MCF 10A (cell line): ENCODE results near the gene ZNF440. TPM values are rescaled to one million over a fixed set of nuclear protein-coding genes. Genes with fewer than 3 reads are reported as not detected.
A peak's percentile ranks its signal among the peaks of the same experiment; 100 is the strongest.
"Not testable (repeated sequence)": the region's sequence is repeated elsewhere in the genome, so short reads cannot be mapped to it uniquely, and the experiment has no call there.

Experiments
- BruUV-seq: library from RNA; stranded (reverse); fragments of 400-500 nt; replicated peaks from 2 replicates; lab custom pipeline; 2021; lab: Mats Ljungman, UMichigan
- CTCF ChIA-PET: fragments of 300-600 bp; sonication (Branson Sonifier 250); formaldehyde crosslinking; extraction: SDS; loops from one replicate; lab custom pipeline; 2021; ENCODE audit warnings: antibody characterized with exemption, inconsistent platforms; lab: Yijun Ruan, JAX
- POLR2A ChIA-PET: fragments of 300-600, 350-650 bp; sonication (Branson Sonifier 250); formaldehyde crosslinking; extraction: SDS; loops from one replicate; lab custom pipeline; 2020; ENCODE audit warnings: antibody characterized with exemption, inconsistent platforms; lab: Yijun Ruan, JAX
- DNase-seq: peaks from one replicate; pipeline ENCODE4 v3.0.0-alpha.2; 2018; ENCODE audit not compliant: unreplicated experiment
- H3K27ac Mint-ChIP-seq: one replicate; pipeline ENCODE4 v1.8.0; 2022; ENCODE audit warnings: mild to moderate bottlenecking, low read depth, mixed read lengths; ENCODE audit not compliant: unreplicated experiment
- H3K27me3 Mint-ChIP-seq: one replicate; pipeline ENCODE4 v1.8.0; 2022; ENCODE audit warnings: mixed read lengths; ENCODE audit not compliant: insufficient read depth, unreplicated experiment
- H3K36me3 Mint-ChIP-seq: one replicate; pipeline ENCODE4 v1.8.0; 2022; ENCODE audit warnings: mild to moderate bottlenecking, moderate library complexity, mixed read lengths; ENCODE audit not compliant: insufficient read depth, unreplicated experiment
- H3K4me1 Mint-ChIP-seq: one replicate; pipeline ENCODE4 v1.8.0; 2022; ENCODE audit warnings: mixed read lengths; ENCODE audit not compliant: insufficient read depth, unreplicated experiment
- H3K4me3 Mint-ChIP-seq: one replicate; pipeline ENCODE4 v1.8.0; 2022; ENCODE audit warnings: mild to moderate bottlenecking, moderate library complexity, mixed read lengths; ENCODE audit not compliant: unreplicated experiment
- H3K9me3 Mint-ChIP-seq: one replicate; pipeline ENCODE4 v1.8.0; 2022; ENCODE audit warnings: mixed read lengths; ENCODE audit not compliant: unreplicated experiment
- CTCF ChIP-seq: fragments of 200-600 bp; IDR thresholded peaks from one replicate; pipeline ENCODE4 v1.8.0; 2022; ENCODE audit warnings: antibody characterized with exemption, mild to moderate bottlenecking; ENCODE audit not compliant: unreplicated experiment
- intact Hi-C: fragments of 100-400 bp; cut with micrococcal nuclease; formaldehyde crosslinking; loops from 2 replicates; pipeline ENCODE4 v1.14.1; 2022
- total RNA-seq: library from RNA; stranded (reverse); gene quantifications from 2 replicates; pipeline ENCODE4 v1.2.3, GENCODE V29; 2022

Gene ZNF440
- total RNA-seq, 1 experiment from 2014 or later: 2.6 TPM

GRCh38 chr19:11769995-11770394, 44.1 kb upstream of the ZNF440 start:
- H3K27me3 Mint-ChIP-seq: no peaks in the 10 kb centered on the region
- no peak overlapping the region for H3K27ac Mint-ChIP-seq
- no peak overlapping the region for H3K4me3 Mint-ChIP-seq
- peaks cover 10% of the 10 kb centered on the region for H3K4me1 Mint-ChIP-seq
- peaks cover 20% of the 10 kb centered on the region for H3K9me3 Mint-ChIP-seq
- BruUV-seq: no TSS peak
- intact Hi-C loops: no loop called here
- no peak for TF ChIP-seq CTCF
- CTCF ChIA-PET: interaction anchor here (1.0 kb wide), 1 partner anchor 108 kb away, joined by 4 read pairs; no protein-coding TSS in a partner anchor
- no peaks in the 10 kb centered on the region for H3K36me3 Mint-ChIP-seq
- POLR2A ChIA-PET: no interaction called here
- no peak for DNase-seq

- H3K9me3 Mint-ChIP-seq: peaks cover 20% of the 10 kb centered on the region
- H3K27me3 Mint-ChIP-seq, H3K4me3 Mint-ChIP-seq, intact Hi-C loops, DNase-seq, H3K4me1 Mint-ChIP-seq, H3K27ac Mint-ChIP-seq, BruUV-seq, H3K36me3 Mint-ChIP-seq: not testable (repeated sequence)
- ChIA-PET CTCF (interaction anchor here (0.7 to 1.4 kb wide), 3 partner anchors 26 to 582 kb away, joined by 3 to 4 read pairs (median 3); partner anchors contain the start of gene ZNF491), POLR2A (interaction anchor here (0.9 kb wide), 1 partner anchor 26 kb away, joined by 3 read pairs; no protein-coding TSS in a partner anchor)
- TF ChIP-seq CTCF: peak; percentile 15
Observed at GRCh38 chr19:11771520-11771919, 42.6 kb upstream of the ZNF440 start.

GRCh38 chr19:11776669-11777068, 37.4 kb upstream of the ZNF440 start:
- BruUV-seq, intact Hi-C loops, H3K4me3 Mint-ChIP-seq, POLR2A ChIA-PET, DNase-seq, H3K27ac Mint-ChIP-seq, H3K4me1 Mint-ChIP-seq, H3K27me3 Mint-ChIP-seq, CTCF ChIA-PET: not testable (repeated sequence)
- H3K9me3 Mint-ChIP-seq: peaks cover 20% of the 10 kb centered on the region
- H3K36me3 Mint-ChIP-seq: peaks cover 45% of the 10 kb centered on the region

GRCh38 chr19:11780431-11781020, 33.5 kb upstream of the ZNF440 start:
- POLR2A ChIA-PET: no interaction called here
- H3K9me3 Mint-ChIP-seq: peaks cover 10% of the 10 kb centered on the region
- BruUV-seq: no TSS peak
- peaks cover 50% of the 10 kb centered on the region for H3K36me3 Mint-ChIP-seq
- DNase-seq: no peak
- H3K4me3 Mint-ChIP-seq: no peak overlapping the region
- CTCF ChIA-PET: interaction anchor here (0.6 kb wide), 1 partner anchor 1184 kb away, joined by 3 read pairs; no protein-coding TSS in a partner anchor
- intact Hi-C loops: no loop called here
- no peaks in the 10 kb centered on the region for H3K27me3 Mint-ChIP-seq
- no peak overlapping the region for H3K27ac Mint-ChIP-seq
- no peaks in the 10 kb centered on the region for H3K4me1 Mint-ChIP-seq
- TF ChIP-seq CTCF: no peak
